ENCODE measurements around the gene CAV2. TPM values are rescaled to one million over a fixed set of nuclear protein-coding genes. Genes with fewer than 3 reads are reported as not detected.

Gene CAV2
- total RNA-seq, 2 donors from 2014 or later: 180 to 278 TPM

DNA sequence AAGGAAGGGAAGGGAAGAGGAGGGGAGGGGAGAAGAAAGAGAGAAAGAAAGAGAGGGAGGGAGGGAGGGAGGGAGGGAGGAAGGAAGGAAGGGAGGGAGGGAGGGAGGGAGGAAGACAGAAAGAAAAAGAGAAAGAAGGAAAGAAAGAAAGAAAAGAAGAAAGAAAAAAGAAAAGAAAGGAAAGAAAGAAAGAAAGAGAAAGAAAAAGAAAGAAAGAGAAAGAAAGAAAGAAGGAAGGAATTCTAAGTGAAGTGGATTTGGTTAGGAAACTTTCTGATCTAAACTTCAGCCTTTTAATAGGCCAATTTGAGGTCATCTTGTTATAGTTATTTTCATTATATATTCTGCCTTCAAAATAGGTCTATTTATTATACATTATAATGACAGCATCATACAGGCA, 4.3 kb downstream of the CAV2 start:
- TF ChIP-seq, protein P1, sequence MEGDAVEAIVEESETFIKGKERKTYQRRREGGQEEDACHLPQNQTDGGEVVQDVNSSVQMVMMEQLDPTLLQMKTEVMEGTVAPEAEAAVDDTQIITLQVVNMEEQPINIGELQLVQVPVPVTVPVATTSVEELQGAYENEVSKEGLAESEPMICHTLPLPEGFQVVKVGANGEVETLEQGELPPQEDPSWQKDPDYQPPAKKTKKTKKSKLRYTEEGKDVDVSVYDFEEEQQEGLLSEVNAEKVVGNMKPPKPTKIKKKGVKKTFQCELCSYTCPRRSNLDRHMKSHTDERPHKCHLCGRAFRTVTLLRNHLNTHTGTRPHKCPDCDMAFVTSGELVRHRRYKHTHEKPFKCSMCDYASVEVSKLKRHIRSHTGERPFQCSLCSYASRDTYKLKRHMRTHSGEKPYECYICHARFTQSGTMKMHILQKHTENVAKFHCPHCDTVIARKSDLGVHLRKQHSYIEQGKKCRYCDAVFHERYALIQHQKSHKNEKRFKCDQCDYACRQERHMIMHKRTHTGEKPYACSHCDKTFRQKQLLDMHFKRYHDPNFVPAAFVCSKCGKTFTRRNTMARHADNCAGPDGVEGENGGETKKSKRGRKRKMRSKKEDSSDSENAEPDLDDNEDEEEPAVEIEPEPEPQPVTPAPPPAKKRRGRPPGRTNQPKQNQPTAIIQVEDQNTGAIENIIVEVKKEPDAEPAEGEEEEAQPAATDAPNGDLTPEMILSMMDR (IDR thresholded peaks at IDR 0.05): no peak
- Histone ChIP-seq H3K36me3 (peaks cover 21% of the 10 kb centered on the region), H3K4me3 (peak overlapping the region in 1 of 2 donors; percentile 2), H3K4me1 (peaks cover 0 to 27% of the 10 kb centered on the region in 2 donors), H3K9me3 (no peaks in the 10 kb centered on the region), H3K27me3 (no peaks in the 10 kb centered on the region), H3K27ac (peak overlapping the region; percentile 98)
- DNase-seq (ENCODE audit: low spot score): no peak

DNA sequence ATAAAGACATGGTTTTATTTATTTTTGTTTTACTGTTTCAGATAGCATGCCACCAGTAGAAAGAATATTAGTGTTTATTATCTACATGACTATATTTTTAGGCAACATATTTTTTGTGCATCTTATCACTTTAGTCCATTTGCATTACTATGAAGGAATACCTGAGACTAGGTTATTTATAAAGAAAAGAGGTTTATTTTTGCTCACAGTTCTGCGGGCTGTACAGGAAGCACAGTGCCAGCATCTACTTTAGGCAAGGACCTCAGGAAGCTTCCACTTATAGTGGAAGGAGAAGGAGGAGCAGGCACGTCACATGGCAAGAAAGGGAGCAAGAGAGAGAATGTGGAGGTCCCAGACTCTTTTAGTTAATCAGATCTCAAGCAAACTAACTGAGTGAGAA, 5.7 kb downstream of the CAV2 start:
- Histone ChIP-seq H3K27ac (peak overlapping the region; percentile 98), H3K27me3 (no peaks in the 10 kb centered on the region), H3K4me3 (no peak overlapping the region), H3K9me3 (no peaks in the 10 kb centered on the region), H3K36me3 (peaks cover 21% of the 10 kb centered on the region), H3K4me1 (peaks cover 0 to 35% of the 10 kb centered on the region in 2 donors)
- TF ChIP-seq, protein P1 (IDR thresholded peaks at IDR 0.05): no peak
- DNase-seq (ENCODE audit: low spot score): no peak

DNA sequence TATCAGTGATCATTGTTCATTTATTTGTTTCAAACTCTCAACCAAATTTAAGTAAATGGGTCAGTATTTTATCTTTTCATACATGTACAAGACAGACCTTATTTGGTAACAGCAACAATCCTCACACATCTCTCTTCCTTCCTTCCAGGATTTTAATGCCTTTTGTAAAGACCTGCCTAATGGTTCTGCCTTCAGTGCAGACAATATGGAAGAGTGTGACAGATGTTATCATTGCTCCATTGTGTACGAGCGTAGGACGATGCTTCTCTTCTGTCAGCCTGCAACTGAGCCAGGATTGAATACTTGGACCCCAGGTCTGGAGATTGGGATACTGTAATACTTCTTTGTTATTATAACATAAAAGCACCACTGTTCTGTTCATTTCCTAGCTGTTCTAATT, 6.3 kb downstream of the CAV2 start:
- no peaks in the 10 kb centered on the region for H3K9me3 ChIP-seq
- H3K36me3 ChIP-seq: peaks cover 21% of the 10 kb centered on the region
- H3K4me3 ChIP-seq: no peak overlapping the region
- H3K27ac ChIP-seq: peak overlapping the region; percentile 98
- DNase-seq (ENCODE audit: low spot score): no peak
- TF ChIP-seq, protein P1 (IDR thresholded peaks at IDR 0.05): no peak
- no peaks in the 10 kb centered on the region for H3K27me3 ChIP-seq
- peaks cover 0 to 40% of the 10 kb centered on the region in 2 donors for H3K4me1 ChIP-seq

DNA sequence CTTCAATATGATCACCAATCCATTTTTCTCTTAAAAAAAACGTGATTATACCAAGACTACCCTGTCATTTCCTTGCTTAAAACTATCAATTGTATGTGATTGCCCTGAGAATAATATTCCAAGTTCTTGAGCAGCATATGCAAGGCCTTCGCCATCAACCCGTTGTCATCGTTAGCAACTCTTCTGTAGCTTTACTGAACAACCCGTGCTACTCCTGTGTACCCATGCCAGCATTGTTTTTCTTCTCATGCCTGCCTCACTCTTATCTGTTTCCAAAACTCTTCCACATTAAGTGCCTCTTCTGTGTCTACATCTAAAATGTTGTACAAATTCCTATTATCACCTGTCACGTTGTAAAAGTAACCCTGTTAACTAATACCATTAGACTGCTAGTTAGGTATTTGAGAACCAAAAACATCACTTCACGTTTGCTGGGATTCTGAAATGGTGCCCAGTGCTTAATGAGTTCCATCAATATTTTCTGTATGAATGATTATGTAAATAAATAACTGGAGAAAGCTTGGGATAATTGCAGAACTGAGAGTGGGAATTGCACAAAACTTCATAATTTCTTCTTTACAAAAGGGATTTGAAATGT, 10.5 kb downstream of the CAV2 start:
- no peaks in the 10 kb centered on the region for H3K27me3 ChIP-seq
- no peak overlapping the region for H3K4me3 ChIP-seq
- H3K27ac ChIP-seq: peak overlapping the region; percentile 85 to 91
- peaks cover 21% of the 10 kb centered on the region for H3K36me3 ChIP-seq
- no peaks in the 10 kb centered on the region for H3K9me3 ChIP-seq
- H3K4me1 ChIP-seq: peaks cover 0 to 21% of the 10 kb centered on the region in 2 donors
- TF ChIP-seq, protein P1 (IDR thresholded peaks at IDR 0.05): no peak
- DNase-seq (ENCODE audit: low spot score): no peak

DNA sequence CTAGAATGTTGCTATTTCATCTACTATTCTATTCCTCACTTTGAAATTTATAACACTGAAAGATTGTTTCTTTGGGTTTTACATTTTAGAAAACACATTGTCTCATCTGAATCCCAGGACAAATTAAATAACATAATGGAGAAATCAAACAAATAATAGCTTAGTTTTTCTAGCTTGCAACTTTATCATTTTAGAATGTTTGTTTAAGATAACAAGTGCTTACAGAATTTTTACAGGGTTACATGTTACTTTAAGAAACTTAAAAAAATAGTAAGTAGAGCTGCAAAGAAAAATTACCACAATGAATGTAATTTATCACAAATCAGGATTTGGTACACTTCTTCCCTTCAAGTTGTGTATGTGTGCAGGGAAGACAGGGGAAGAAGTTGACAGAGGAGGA, 11.3 kb downstream of the CAV2 start:
- Histone ChIP-seq H3K4me1 (peaks cover 0 to 26% of the 10 kb centered on the region in 2 donors), H3K4me3 (peak overlapping the region in 1 of 2 donors; percentile 49), H3K27ac (peak overlapping the region; percentile 85 to 91), H3K36me3 (peaks cover 19% of the 10 kb centered on the region), H3K9me3 (no peaks in the 10 kb centered on the region), H3K27me3 (no peaks in the 10 kb centered on the region)
- DNase-seq (ENCODE audit: low spot score): no peak
- TF ChIP-seq, protein P1 (IDR thresholded peaks at IDR 0.05): no peak

Measured in right atrium auricular region (tissue), 2 donors.